AG04450 (cell line): Measurements from ENCODE around the gene OGDHL. TPM values are rescaled to one million over a fixed set of nuclear protein-coding genes. Genes with fewer than 3 reads are reported as not detected.

Source experiments
- CTCF ChIA-PET: fragments of 300-600, 350-600 bp; formaldehyde crosslinking; extraction: SDS; loops from one replicate; lab custom pipeline; 2022; ENCODE audit warnings: antibody characterized with exemption, inconsistent platforms; lab: Charles Lee
- POLR2A ChIA-PET: fragments of 350-600 bp; formaldehyde crosslinking; extraction: SDS; loops from one replicate; lab custom pipeline; 2021; ENCODE audit warnings: antibody characterized with exemption, inconsistent platforms; lab: Yijun Ruan, JAX
- DNase-seq: peaks from one replicate; pipeline ENCODE4 v3.0.0-alpha.2; 2011; ENCODE audit warnings: low read depth, low spot score
- H3K27ac ChIP-seq: one replicate; pipeline ENCODE4 v1.5.1; 2012; ENCODE audit warnings: low read depth, low read length, control low read depth
- H3K27me3 ChIP-seq: one replicate; pipeline ENCODE4 v1.6.0; 2012; ENCODE audit warnings: low read length; ENCODE audit not compliant: control insufficient read depth, insufficient read depth
- H3K4me3 ChIP-seq: 2 replicates; pipeline ENCODE4 v1.5.1; 2011; ENCODE audit warnings: mild to moderate bottlenecking, low read depth, low read length, control low read depth
- H3K9me3 ChIP-seq: 2 replicates; pipeline ENCODE4 v1.5.1; 2012; ENCODE audit warnings: low read length; ENCODE audit not compliant: control insufficient read depth, insufficient read depth
- CTCF ChIP-seq: IDR thresholded peaks from 2 replicates; pipeline ENCODE4 v1.5.1; 2011; ENCODE audit warnings: low read depth, low read length, control low read depth, inconsistent platforms
- polyA plus RNA-seq: library from polyadenylated mRNA; depleted of rRNA; stranded (reverse); fragments of >200 nt; gene quantifications from 2 replicates; pipeline ENCODE4 v1.2.3, GENCODE V29; 2011

The OGDHL gene
- polyA plus RNA-seq, 1 experiment = 0.19 TPM

GRCh38 chr10:49736564-49737113 is 25.5 kb downstream of the OGDHL start:
- ChIA-PET CTCF (no interaction called here), POLR2A (no interaction called here)
- TF ChIP-seq CTCF = no peak
- DNase-seq = no peak
- no peaks in the 10 kb centered on the region for H3K27me3 ChIP-seq
- H3K4me3 ChIP-seq = no peak overlapping the region
- no peaks in the 10 kb centered on the region; the same call in 1 of the 2 replicates for H3K9me3 ChIP-seq
- no peak overlapping the region for H3K27ac ChIP-seq

- no peak overlapping the region for H3K4me3 ChIP-seq
- no peak for TF ChIP-seq CTCF
- DNase-seq = no peak
- POLR2A ChIA-PET = no interaction called here
- CTCF ChIA-PET = no interaction called here
- no peak overlapping the region for H3K27ac ChIP-seq
- no peaks in the 10 kb centered on the region for H3K27me3 ChIP-seq
- no peaks in the 10 kb centered on the region; the same call in 1 of the 2 replicates for H3K9me3 ChIP-seq
Observed at GRCh38 chr10:49735848-49736563, 26.1 kb downstream of the OGDHL start.

- CTCF ChIA-PET = no interaction called here
- DNase-seq = no peak
- no peak for TF ChIP-seq CTCF
- H3K27ac ChIP-seq = no peak overlapping the region
- no peaks in the 10 kb centered on the region for H3K27me3 ChIP-seq
- POLR2A ChIA-PET = no interaction called here
- no peaks in the 10 kb centered on the region for H3K9me3 ChIP-seq
- no peak overlapping the region for H3K4me3 ChIP-seq
Observed at GRCh38 chr10:49735161-49735560, 27.0 kb downstream of the OGDHL start.

GRCh38 chr10:49734676-49735075 is 27.4 kb downstream of the OGDHL start:
- DNase-seq = no peak
- Histone ChIP-seq H3K27ac (no peak overlapping the region), H3K27me3 (no peaks in the 10 kb centered on the region), H3K9me3 (no peaks in the 10 kb centered on the region), H3K4me3 (no peak overlapping the region)
- POLR2A ChIA-PET = no interaction called here
- no peak for TF ChIP-seq CTCF
- CTCF ChIA-PET = no interaction called here

GRCh38 chr10:49733866-49734265 is 28.3 kb downstream of the OGDHL start:
- ChIA-PET POLR2A (no interaction called here), CTCF (no interaction called here)
- Histone ChIP-seq H3K4me3 (no peak overlapping the region), H3K9me3 (no peaks in the 10 kb centered on the region), H3K27me3 (peaks cover 2% of the 10 kb centered on the region), H3K27ac (no peak overlapping the region)
- no peak for DNase-seq
- no peak for TF ChIP-seq CTCF
